OCI-LY1 (cell line): ENCODE data around the gene ATP5F1D.

Experiments used
- CTCF ChIP-seq: fragments of 200-600 bp; sonication (generic), shearing (Covaris generic); IDR thresholded peaks from 2 replicates; pipeline ENCODE4 v1.5.1; 2017; ENCODE audit warnings: mild to moderate bottlenecking, antibody characterized with exemption, low read length, moderate library complexity, mixed read lengths
- EZH2 ChIP-seq: fragments of 200-600 bp; sonication (generic), shearing (Covaris generic); IDR thresholded peaks from 2 replicates; pipeline ENCODE4 v1.8.0; 2017; ENCODE audit warnings: borderline replicate concordance, mixed run types, mild to moderate bottlenecking, antibody characterized with exemption, low read length, moderate library complexity, mixed read lengths

- TF ChIP-seq CTCF (no peak), EZH2 (no peak)
These were observed 28.1 kb downstream of the ATP5F1D start for GRCh38 chr19:1269478-1270212.
